Calu3 (cell line): ENCODE results near the gene TNKS1BP1. TPM values are rescaled to one million over a fixed set of nuclear protein-coding genes. Genes with fewer than 3 reads are reported as not detected.

Experiments used
- BruUV-seq: library from RNA; stranded (reverse); fragments of 400-500 nt; replicated peaks from 2 replicates; lab custom pipeline; 2021; lab: Mats Ljungman, UMichigan
- CTCF ChIA-PET: fragments of 300-600 bp; sonication (Branson Sonifier 250); formaldehyde crosslinking; loops from one replicate; lab custom pipeline; 2022; ENCODE audit warnings: antibody characterized with exemption; lab: Charles Lee
- DNase-seq: peaks from one replicate; pipeline ENCODE4 v3.0.0; 2022
- H3K27ac Mint-ChIP-seq: one replicate; pipeline ENCODE4 v1.8.0; 2022; ENCODE audit warnings: mixed read lengths; ENCODE audit not compliant: unreplicated experiment
- H3K27me3 Mint-ChIP-seq: one replicate; pipeline ENCODE4 v1.8.0; 2022; ENCODE audit warnings: mixed read lengths; ENCODE audit not compliant: unreplicated experiment
- H3K36me3 Mint-ChIP-seq: one replicate; pipeline ENCODE4 v1.8.0; 2022; ENCODE audit warnings: mild to moderate bottlenecking, moderate library complexity, mixed read lengths; ENCODE audit not compliant: insufficient read depth, unreplicated experiment
- H3K4me1 Mint-ChIP-seq: one replicate; pipeline ENCODE4 v1.8.0; 2022; ENCODE audit warnings: mild to moderate bottlenecking, low read depth, mixed read lengths; ENCODE audit not compliant: unreplicated experiment
- H3K4me3 Mint-ChIP-seq: one replicate; pipeline ENCODE4 v1.8.0; 2022; ENCODE audit warnings: mild to moderate bottlenecking, low read depth, moderate library complexity, mixed read lengths; ENCODE audit not compliant: unreplicated experiment
- H3K9me3 Mint-ChIP-seq: one replicate; pipeline ENCODE4 v1.8.0; 2022; ENCODE audit warnings: low read depth, mixed read lengths; ENCODE audit not compliant: unreplicated experiment
- CTCF ChIP-seq: fragments of 200-600 bp; IDR thresholded peaks from one replicate; pipeline ENCODE4 v1.8.0; 2022; ENCODE audit warnings: antibody characterized with exemption; ENCODE audit not compliant: unreplicated experiment
- intact Hi-C: fragments of 100-400 bp; cut with micrococcal nuclease; formaldehyde crosslinking; loops from one replicate; pipeline ENCODE4 v1.10.0; 2022; ENCODE audit not compliant: unreplicated experiment
- total RNA-seq: library from RNA; stranded (reverse); gene quantifications from 2 replicates; pipeline ENCODE4 v1.2.3, GENCODE V29; 2022

The TNKS1BP1 gene
- total RNA-seq, 1 experiment from 2014 or later: 151 TPM

GRCh38 chr11:57320719-57321387, 3.9 kb downstream of the TNKS1BP1 start:
- Mint-ChIP-seq H3K27ac (peak overlapping the region; percentile 10), H3K27me3 (no peaks in the 10 kb centered on the region), H3K4me1 (peaks cover 40% of the 10 kb centered on the region), H3K36me3 (peaks cover 57% of the 10 kb centered on the region), H3K4me3 (peak overlapping the region; percentile 86), H3K9me3 (no peaks in the 10 kb centered on the region)
- CTCF ChIA-PET: interaction anchor here (0.8 to 3.0 kb wide), 2 partner anchors 9 to 11 kb away, joined by 3 to 17 read pairs; no protein-coding TSS in a partner anchor
- intact Hi-C loops: no loop called here
- TF ChIP-seq CTCF: no peak
- no peak for DNase-seq
- BruUV-seq: TSS peak; percentile 2

- H3K27ac Mint-ChIP-seq: no peak overlapping the region
- H3K9me3 Mint-ChIP-seq: no peaks in the 10 kb centered on the region
- intact Hi-C loops: no loop called here
- TF ChIP-seq CTCF: no peak
- peaks cover 33% of the 10 kb centered on the region for H3K4me1 Mint-ChIP-seq
- peaks cover 50% of the 10 kb centered on the region for H3K36me3 Mint-ChIP-seq
- H3K27me3 Mint-ChIP-seq: no peaks in the 10 kb centered on the region
- H3K4me3 Mint-ChIP-seq: no peak overlapping the region
- no TSS peak for BruUV-seq
- DNase-seq: no peak
- CTCF ChIA-PET: interaction anchor here (0.8 to 3.0 kb wide), 2 partner anchors 8 to 10 kb away, joined by 3 to 17 read pairs; no protein-coding TSS in a partner anchor
These were observed 4.6 kb downstream of the TNKS1BP1 start for GRCh38 chr11:57320067-57320718.

DNA sequence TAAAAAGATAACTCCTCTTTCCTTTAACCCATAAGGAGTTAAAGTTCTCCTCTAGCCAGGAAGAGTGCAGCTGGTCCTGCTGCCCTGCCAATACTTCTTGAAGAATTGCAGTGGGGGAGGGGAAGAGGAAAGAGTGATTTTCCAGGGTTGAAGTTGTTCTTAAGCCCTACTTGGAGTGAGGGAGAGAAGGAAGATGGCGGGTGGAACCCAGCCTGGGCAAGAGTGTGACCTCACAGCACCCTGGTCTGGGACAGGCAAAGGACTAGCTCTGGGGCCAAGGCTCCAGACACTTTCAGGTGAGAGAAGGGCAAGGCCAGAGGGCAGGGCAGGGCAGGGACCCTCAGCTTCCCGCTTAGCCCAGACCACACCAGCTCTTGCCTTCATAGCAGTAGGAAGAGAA, 6.6 kb downstream of the TNKS1BP1 start:
- Mint-ChIP-seq H3K27ac (no peak overlapping the region), H3K36me3 (peaks cover 32% of the 10 kb centered on the region), H3K4me3 (no peak overlapping the region), H3K27me3 (no peaks in the 10 kb centered on the region), H3K4me1 (peaks cover 28% of the 10 kb centered on the region), H3K9me3 (no peaks in the 10 kb centered on the region)
- no peak for DNase-seq
- no peak for TF ChIP-seq CTCF
- intact Hi-C loops: no loop called here
- CTCF ChIA-PET: interaction anchor here (0.7 kb wide), 1 partner anchor 30 kb away, joined by 5 read pairs; no protein-coding TSS in a partner anchor
- BruUV-seq: no TSS peak

GRCh38 chr11:57316017-57316416, 8.7 kb downstream of the TNKS1BP1 start:
- CTCF ChIA-PET: no interaction called here
- H3K27ac Mint-ChIP-seq: no peak overlapping the region
- peaks cover 15% of the 10 kb centered on the region for H3K4me1 Mint-ChIP-seq
- no peak for DNase-seq
- no peaks in the 10 kb centered on the region for H3K9me3 Mint-ChIP-seq
- H3K27me3 Mint-ChIP-seq: no peaks in the 10 kb centered on the region
- TF ChIP-seq CTCF: no peak
- BruUV-seq: no TSS peak
- H3K36me3 Mint-ChIP-seq: peaks cover 28% of the 10 kb centered on the region
- no peak overlapping the region for H3K4me3 Mint-ChIP-seq
- intact Hi-C loops: no loop called here
